Adrenal gland (tissue), 12 donors: ENCODE data around the gene GNB1L. TPM values are rescaled to one million over a fixed set of nuclear protein-coding genes. Genes with fewer than 3 reads are reported as not detected.

ENCODE experiments used
- DNase-seq, 7 donors: peaks; one replicate each; pipeline ENCODE4 v3.0.0-alpha.2; 2019 to 2020
- H3K27ac ChIP-seq, 5 donors: fragments of 200-600 bp; sonication (generic) in 4 of 5; 1 replicate in 3 of 5; 2 replicates in 2 of 5; pipeline versions ENCODE4 v1.5.1 to v1.8.0; 2016 to 2020; ENCODE audit warnings: mild to moderate bottlenecking in 1 of 5
- H3K27me3 ChIP-seq: fragments of 200-600 bp; 2 replicates; pipeline ENCODE4 v1.8.0; 2021
- H3K36me3 ChIP-seq, 2 donors: fragments of 200-600 bp; replicated peaks in 1 of 2; 1 replicate in 1 of 2; 2 replicates in 1 of 2; pipeline versions ENCODE4 v1.5.1 to v1.8.0; 2018 to 2022
- H3K4me1 ChIP-seq, 2 donors: fragments of 200-600 bp; replicated peaks in 1 of 2; 1 replicate in 1 of 2; 2 replicates in 1 of 2; pipeline versions ENCODE4 v1.5.1 to v1.8.0; 2018 to 2021
- H3K4me3 ChIP-seq, 4 donors: fragments of 200-600 bp; sonication (generic) in 3 of 4; one replicate each; pipeline ENCODE4 v1.5.1; 2016 to 2018
- H3K9me3 ChIP-seq, 3 donors: fragments of 200-600 bp; sonication (generic) in 1 of 3; replicated peaks in 1 of 3; 1 replicate in 2 of 3; 2 replicates in 1 of 3; pipeline versions ENCODE4 v1.5.1 to v1.8.0; 2016 to 2021
- POLR2A ChIP-seq, 2 donors: fragments of 450-650 bp; IDR thresholded peaks; one replicate each; pipeline ENCODE4 v1.6.1; 2017; ENCODE audit warnings: antibody characterized with exemption in 2 of 2, mild to moderate bottlenecking in 2 of 2, moderate library complexity in 1 of 2
- WGBS, 4 donors: extraction: QIAGEN DNeasy Blood & Tissue Kit in 2 of 4; methylation state at CpG; one replicate each; pipeline versions ENCODE4 v1.1.5 to v1.1.7; 2013 to 2017; 5-methylcytosine and 5-hydroxymethylcytosine counted together
- intact Hi-C, 2 donors: fragments of 100-400 bp; cut with DNase I; formaldehyde crosslinking; loops; one replicate each; pipeline versions ENCODE4 v1.14.1 to v1.15.0; 2022 to 2023
- polyA plus RNA-seq, 3 donors: library from polyadenylated mRNA; stranded (reverse); fragments of 200-250 nt in 2 of 3; fragments of 350-450 nt in 1 of 3; fragmentation: Illumina TruSeq in 1 of 3; extraction: RNeasy Lipid Tissue Mini Kit (QIAGEN cat#74804) in 1 of 3; gene quantifications; one replicate each; pipeline ENCODE4 v1.2.3, GENCODE V29; 2013 to 2014
- total RNA-seq, 9 donors: library from RNA; depleted of rRNA in 4 of 9; stranded (reverse); fragments of >200 nt in 4 of 9; fragments of 120-200 nt in 1 of 9; fragmentation: NEBNext Ultra II Directional in 1 of 9; extraction: Animal tissue kit (Norgen Biotek cat#: 25700) in 1 of 9; gene quantifications; one replicate each; pipeline versions ENCODE4 v1.1.0 to v1.2.4, GENCODE V29; 2013 to 2023
- TF ChIP-seq, protein P1 (sequence below), 6 experiments: fragments of 450-650 bp in 4 of 6; fragments of 200-600 bp in 2 of 6; sonication (generic) in 1 of 6; IDR thresholded peaks; 1 replicate in 5 of 6; 2 replicates in 1 of 6; pipeline versions ENCODE4 v1.5.1 to v1.8.0; 2016 to 2021; ENCODE audit warnings: antibody characterized with exemption in 6 of 6, mild to moderate bottlenecking in 2 of 6, moderate library complexity in 1 of 6
- donor health status: healthy with polysubstance abuse.
- donor health status: Bipolar disorder and iron deficiency.
- donor health status: DM: yes; HTN: yes; CAD: no.
- donor health status: DM: no; HTN: no; CAD: no.
- donor health status: DM: no; HTN: no; CAD: no.
- donor health status: DM: yes; HTN: yes; CAD: no.

The GNB1L gene
- total and polyA plus RNA-seq, 12 donors = 0.26 to 6.6 (median 4.2) TPM; not detected in 1

GRCh38 chr22:19802001-19802893, 52.4 kb downstream of the GNB1L start:
- intact Hi-C loops = no loop called here
- DNase-seq = no peak
- 78 to 89% (median 87%) methylated on average over 14 to 26 of the region's 26 CpGs for WGBS, 4 donors
- no peak for TF ChIP-seq POLR2A (IDR thresholded peaks at IDR 0.05)
- TF ChIP-seq, protein P1, sequence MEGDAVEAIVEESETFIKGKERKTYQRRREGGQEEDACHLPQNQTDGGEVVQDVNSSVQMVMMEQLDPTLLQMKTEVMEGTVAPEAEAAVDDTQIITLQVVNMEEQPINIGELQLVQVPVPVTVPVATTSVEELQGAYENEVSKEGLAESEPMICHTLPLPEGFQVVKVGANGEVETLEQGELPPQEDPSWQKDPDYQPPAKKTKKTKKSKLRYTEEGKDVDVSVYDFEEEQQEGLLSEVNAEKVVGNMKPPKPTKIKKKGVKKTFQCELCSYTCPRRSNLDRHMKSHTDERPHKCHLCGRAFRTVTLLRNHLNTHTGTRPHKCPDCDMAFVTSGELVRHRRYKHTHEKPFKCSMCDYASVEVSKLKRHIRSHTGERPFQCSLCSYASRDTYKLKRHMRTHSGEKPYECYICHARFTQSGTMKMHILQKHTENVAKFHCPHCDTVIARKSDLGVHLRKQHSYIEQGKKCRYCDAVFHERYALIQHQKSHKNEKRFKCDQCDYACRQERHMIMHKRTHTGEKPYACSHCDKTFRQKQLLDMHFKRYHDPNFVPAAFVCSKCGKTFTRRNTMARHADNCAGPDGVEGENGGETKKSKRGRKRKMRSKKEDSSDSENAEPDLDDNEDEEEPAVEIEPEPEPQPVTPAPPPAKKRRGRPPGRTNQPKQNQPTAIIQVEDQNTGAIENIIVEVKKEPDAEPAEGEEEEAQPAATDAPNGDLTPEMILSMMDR (IDR thresholded peaks at IDR 0.05) = no peak
- Histone ChIP-seq H3K27me3 (no peaks in the 10 kb centered on the region), H3K27ac (no peak overlapping the region), H3K9me3 (no peaks in the 10 kb centered on the region), H3K4me1 (no peaks in the 10 kb centered on the region), H3K4me3 (no peak overlapping the region), H3K36me3 (no peaks in the 10 kb centered on the region)

- H3K9me3 ChIP-seq = no peaks in the 10 kb centered on the region
- H3K27me3 ChIP-seq = no peaks in the 10 kb centered on the region
- no peak for DNase-seq
- no peaks in the 10 kb centered on the region for H3K36me3 ChIP-seq
- H3K4me3 ChIP-seq = no peak overlapping the region
- 65 to 84% (median 81%) methylated on average over 13 to 18 of the region's 18 CpGs for WGBS, 4 donors
- TF ChIP-seq POLR2A (IDR thresholded peaks at IDR 0.05) = no peak
- TF ChIP-seq, protein P1 (IDR thresholded peaks at IDR 0.05) = no peak
- intact Hi-C loops = no loop called here
- no peaks in the 10 kb centered on the region for H3K4me1 ChIP-seq
- H3K27ac ChIP-seq = no peak overlapping the region
Measured at GRCh38 chr22:19801340-19802000, 53.2 kb downstream of the GNB1L start.

DNA sequence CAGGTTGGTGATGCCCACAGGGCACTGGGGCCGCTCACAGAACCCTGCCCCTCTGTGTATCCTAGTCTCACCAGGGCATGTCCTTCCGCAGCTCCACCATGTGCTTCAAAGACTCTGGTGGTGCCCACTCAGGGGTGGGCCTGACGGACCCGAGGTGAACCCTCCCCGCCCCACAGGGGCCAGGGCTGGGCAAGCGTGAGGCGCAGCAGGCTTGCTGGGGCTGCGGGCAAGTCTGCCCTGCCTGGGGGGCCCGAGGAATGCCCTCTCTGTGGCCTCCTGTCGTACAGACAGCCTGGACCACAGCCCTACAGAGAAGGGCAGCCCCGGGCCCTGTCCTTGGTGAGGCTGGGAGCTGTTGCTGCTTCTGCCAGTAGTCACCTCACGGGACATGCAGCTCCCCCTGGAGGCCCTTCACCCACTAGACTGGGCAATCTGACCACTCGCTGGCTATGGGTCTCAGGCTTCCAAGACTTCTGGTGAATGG, 53.9 kb downstream of the GNB1L start:
- TF ChIP-seq, protein P1 (IDR thresholded peaks at IDR 0.05) = no peak
- TF ChIP-seq POLR2A (IDR thresholded peaks at IDR 0.05) = no peak
- intact Hi-C loops = no loop called here
- WGBS, 4 donors = 88 to 90% (median 89%) methylated on average over 3 to 13 of the region's 13 CpGs; no CpG with 5 or more reads in 1 of the 4 donors
- no peaks in the 10 kb centered on the region for H3K9me3 ChIP-seq
- no peak for DNase-seq
- no peaks in the 10 kb centered on the region for H3K4me1 ChIP-seq
- H3K27me3 ChIP-seq = no peaks in the 10 kb centered on the region
- no peak overlapping the region for H3K27ac ChIP-seq
- H3K36me3 ChIP-seq = no peaks in the 10 kb centered on the region
- no peak overlapping the region for H3K4me3 ChIP-seq

DNA sequence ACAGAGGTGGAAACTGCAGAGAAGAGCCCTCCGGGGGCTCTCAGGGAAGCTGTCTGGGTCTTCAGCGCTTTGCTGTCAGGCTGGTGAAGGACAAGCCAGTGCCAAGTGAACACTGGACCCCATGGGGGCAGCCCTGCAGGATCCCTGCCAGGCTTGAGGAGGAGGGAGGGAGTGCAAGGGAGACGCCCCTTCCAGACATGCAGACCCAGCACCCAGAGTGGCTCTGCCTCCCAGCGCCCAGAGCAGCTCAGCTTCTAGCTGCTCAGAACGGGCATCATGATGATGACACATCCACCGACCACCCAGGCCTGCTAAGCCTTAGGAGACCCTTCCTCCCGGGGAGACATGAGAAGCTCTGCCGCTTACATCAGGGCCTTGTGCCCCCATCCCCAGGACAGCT, 54.4 kb downstream of the GNB1L start:
- 85 to 98% (median 92%) methylated on average over 2 to 8 of the region's 8 CpGs for WGBS, 4 donors
- no peak overlapping the region for H3K27ac ChIP-seq

More for the DNA sequence above, 54.4 kb downstream of the GNB1L start:
- H3K4me1 ChIP-seq = no peaks in the 10 kb centered on the region
- no peak overlapping the region for H3K4me3 ChIP-seq
- intact Hi-C loops = no loop called here
- H3K27me3 ChIP-seq = no peaks in the 10 kb centered on the region
- no peaks in the 10 kb centered on the region for H3K36me3 ChIP-seq
- TF ChIP-seq, protein P1 (IDR thresholded peaks at IDR 0.05) = no peak
- no peak for TF ChIP-seq POLR2A (IDR thresholded peaks at IDR 0.05)
- DNase-seq = no peak
- H3K9me3 ChIP-seq = no peaks in the 10 kb centered on the region
